ENCODE measurements around the gene CELF4. TPM values are rescaled to one million over a fixed set of nuclear protein-coding genes. Genes with fewer than 3 reads are reported as not detected.

CELF4 gene
- total RNA-seq, 1 experiment from 2014 or later = 0.40 TPM

GRCh38 chr18:37388413-37388812 is 177.2 kb downstream of the CELF4 start:
- ATAC-seq (no peak), DNase-seq (no peak)
- Histone ChIP-seq H3K79me2 (ENCODE audit: low read length) (no peaks in the 10 kb centered on the region), H3K36me3 (ENCODE audit: low read depth, low read length) (no peaks in the 10 kb centered on the region), H3K9me3 (ENCODE audit: low read length) (no peaks in the 10 kb centered on the region), H3K4me2 (ENCODE audit: low read length) (no peak overlapping the region), H3K27me3 (ENCODE audit: low read length) (no peaks in the 10 kb centered on the region), H3K4me1 (ENCODE audit: insufficient read depth, low read length) (no peaks in the 10 kb centered on the region; the same call in 1 of the 2 replicates), H3K9ac (ENCODE audit: low read length) (no peak overlapping the region), H3F3A (ENCODE audit: low read length, unreplicated experiment) (no peaks in the 10 kb centered on the region), H2AFZ (ENCODE audit: low read length) (no peak overlapping the region), H4K20me1 (ENCODE audit: low read length) (no peaks in the 10 kb centered on the region), H3K27ac (ENCODE audit: low read length) (no peak overlapping the region), H3K9me2 (replicated peaks; ENCODE audit: low read length) (no peaks in the 10 kb centered on the region), H3K4me3 (ENCODE audit: low read length) (no peak overlapping the region)
- TF ChIP-seq EZH2phosphoT487 (IDR thresholded peaks at IDR 0.05; ENCODE audit: borderline replicate concordance, low read length) = no peak
- TF ChIP-seq CTCF (conservative IDR thresholded peaks at IDR 0.05; ENCODE audit: low read depth, low read length) = no peak
- TF ChIP-seq EZH2 (IDR thresholded peaks at IDR 0.05; ENCODE audit: low read length, unreplicated experiment) = no peak
- intact Hi-C loops (cut with micrococcal nuclease) = loop anchor here (5.0 to 10.0 kb wide), 2 partner anchors 146 to 446 kb away; no protein-coding TSS in a partner anchor
- ChIA-PET CTCF (no interaction called here), POLR2A (ENCODE audit: unreplicated experiment) (no interaction called here)
- BruUV-seq (replicated peaks) = no TSS peak

- no peaks in the 10 kb centered on the region for H3F3A ChIP-seq (ENCODE audit: low read length, unreplicated experiment)
- no TSS peak for BruUV-seq (replicated peaks)
- no peak overlapping the region for H3K9ac ChIP-seq (ENCODE audit: low read length)
- no peaks in the 10 kb centered on the region; the same call in 1 of the 2 replicates for H3K4me1 ChIP-seq (ENCODE audit: insufficient read depth, low read length)
- intact Hi-C loops (cut with micrococcal nuclease) = loop anchor here (5.0 to 10.0 kb wide), 2 partner anchors 149 to 444 kb away; no protein-coding TSS in a partner anchor
- peak; percentile 47 for DNase-seq
- no peaks in the 10 kb centered on the region for H3K9me2 ChIP-seq (replicated peaks; ENCODE audit: low read length)
- POLR2A ChIA-PET (ENCODE audit: unreplicated experiment) = no interaction called here
- no peaks in the 10 kb centered on the region for H3K36me3 ChIP-seq (ENCODE audit: low read depth, low read length)
- ATAC-seq = no peak
- H2AFZ ChIP-seq (ENCODE audit: low read length) = no peak overlapping the region
- CTCF ChIA-PET = interaction anchor here (0.6 kb wide), 1 partner anchor 133 kb away, joined by 4 read pairs; no protein-coding TSS in a partner anchor
- no peak overlapping the region for H3K4me2 ChIP-seq (ENCODE audit: low read length)
- H4K20me1 ChIP-seq (ENCODE audit: low read length) = no peaks in the 10 kb centered on the region
- H3K27ac ChIP-seq (ENCODE audit: low read length) = no peak overlapping the region
- H3K79me2 ChIP-seq (ENCODE audit: low read length) = no peaks in the 10 kb centered on the region
- no peaks in the 10 kb centered on the region for H3K9me3 ChIP-seq (ENCODE audit: low read length)
- TF ChIP-seq EZH2phosphoT487 (IDR thresholded peaks at IDR 0.05; ENCODE audit: borderline replicate concordance, low read length) (no peak), CTCF (conservative IDR thresholded peaks at IDR 0.05; ENCODE audit: low read depth, low read length) (peak; percentile 62)
- H3K4me3 ChIP-seq (ENCODE audit: low read length) = no peak overlapping the region
- no peaks in the 10 kb centered on the region for H3K27me3 ChIP-seq (ENCODE audit: low read length)
Observed at GRCh38 chr18:37385846-37386778, 179.5 kb downstream of the CELF4 start.

All from PC-3 (cell line).